PC-3 (cell line): Measurements from ENCODE around the gene PAF1.

Experiments
- CTCF ChIP-seq: fragments of 300-600 bp; sonication (generic); conservative IDR thresholded peaks from 2 replicates; pipeline ENCODE4 v1.5.1; 2017; ENCODE audit warnings: antibody characterized with exemption, low read depth, mild to moderate bottlenecking, low read length
- EZH2 ChIP-seq: fragments of 300-600 bp; sonication (generic); IDR thresholded peaks from one replicate; pipeline ENCODE4 v1.6.1; 2017; ENCODE audit warnings: antibody characterized with exemption, mild to moderate bottlenecking, low read length; ENCODE audit not compliant: unreplicated experiment
- EZH2phosphoT487 ChIP-seq: fragments of 300-600 bp; sonication (generic); IDR thresholded peaks from 2 replicates; pipeline ENCODE4 v1.6.1; 2018; ENCODE audit warnings: mild to moderate bottlenecking, antibody characterized with exemption, low read length, borderline replicate concordance

- no peak for TF ChIP-seq CTCF
- TF ChIP-seq EZH2phosphoT487: no peak
- TF ChIP-seq EZH2: no peak
These were observed 18.7 kb downstream of the PAF1 start for GRCh38 chr19:39372047-39372802.
